HepG2 (cell line): Measurements from ENCODE around the gene INO80B. TPM values are rescaled to one million over a fixed set of nuclear protein-coding genes. Genes with fewer than 3 reads are reported as not detected.

ENCODE experiments used
- ATF7-NPFF ChIP-seq: sonication (generic); formaldehyde crosslinking; IDR thresholded peaks from 2 replicates; pipeline ENCODE4 v1.8.1; 2023; ENCODE audit warnings: mild to moderate bottlenecking, low read depth, missing genetic modification reagents, moderate library complexity
- GABPA ChIP-seq, 2 experiments: IDR thresholded peaks; 2 replicates each; pipeline ENCODE4 v1.6.1; 2011 to 2016; ENCODE audit warnings: low read depth in 2 of 2, low read length in 1 of 2, missing biosample characterization in 1 of 2, missing genetic modification characterization in 1 of 2
- PHF21A ChIP-seq: sonication (generic); formaldehyde crosslinking; IDR thresholded peaks from 2 replicates; pipeline ENCODE4 v1.5.0; 2020; ENCODE audit warnings: mild to moderate bottlenecking, missing genetic modification reagents
- TARDBP ChIP-seq: sonication (generic); formaldehyde crosslinking; IDR thresholded peaks from 2 replicates; pipeline ENCODE4 v1.8.0; 2022; ENCODE audit warnings: mild to moderate bottlenecking, missing genetic modification reagents
- ZBTB3 ChIP-seq: sonication (generic); formaldehyde crosslinking; IDR thresholded peaks from 2 replicates; pipeline ENCODE4 v1.4.0; 2020; ENCODE audit warnings: low read depth, mild to moderate bottlenecking, moderate library complexity, missing genetic modification reagents, borderline replicate concordance
- ZNF292 ChIP-seq: sonication (generic); formaldehyde crosslinking; IDR thresholded peaks from 2 replicates; pipeline ENCODE4 v1.8.1; 2022; ENCODE audit warnings: mild to moderate bottlenecking, low read depth, missing genetic modification reagents, borderline replicate concordance
- ZNF34 ChIP-seq: sonication (generic); formaldehyde crosslinking; IDR thresholded peaks from 2 replicates; pipeline ENCODE4 v1.4.0; 2020; ENCODE audit warnings: mild to moderate bottlenecking, missing genetic modification reagents, borderline replicate concordance
- ZNF383 ChIP-seq: sonication (generic); formaldehyde crosslinking; IDR thresholded peaks from 2 replicates; pipeline ENCODE4 v1.4.0; 2020; ENCODE audit warnings: missing genetic modification reagents, mild to moderate bottlenecking, borderline replicate concordance
- ZNF549 ChIP-seq: sonication (generic); formaldehyde crosslinking; IDR thresholded peaks from 2 replicates; pipeline ENCODE4 v1.5.0; 2020; ENCODE audit warnings: missing genetic modification reagents
- ZNF550 ChIP-seq: sonication (generic); formaldehyde crosslinking; IDR thresholded peaks from 2 replicates; pipeline ENCODE4 v1.4.0; 2020; ENCODE audit warnings: mild to moderate bottlenecking, missing genetic modification reagents, borderline replicate concordance
- polyA plus RNA-seq, 8 experiments: library from polyadenylated mRNA; depleted of rRNA in 3 of 8; stranded (reverse) in 7 of 8; unstranded in 1 of 8; fragments of >200 nt; fragmentation: Illumina TruSeq in 4 of 8; extraction: Trizol in 4 of 8; gene quantifications; 2 replicates each; pipeline versions ENCODE4 v1.2.1 to v1.2.3, GENCODE V29; 2011 to 2016; ENCODE audit warnings: low read depth in 4 of 8, missing spikeins in 1 of 8, mixed read lengths in 1 of 8; ENCODE audit not compliant: insufficient read depth in 1 of 8
- total RNA-seq, 5 experiments: library from RNA; depleted of rRNA; stranded (reverse); fragments of >200 nt; fragmentation: Illumina TruSeq; extraction: Trizol; gene quantifications; 2 replicates each; pipeline ENCODE4 v1.2.3, GENCODE V29; 2016; ENCODE audit warnings: low read depth in 1 of 5
- TF ChIP-seq, protein P1 (sequence below): sonication (generic); formaldehyde crosslinking; IDR thresholded peaks from 2 replicates; pipeline ENCODE4 v1.5.0; 2020; ENCODE audit warnings: missing genetic modification reagents, mild to moderate bottlenecking, borderline replicate concordance
- TF ChIP-seq, protein P2 (sequence below): sonication (generic); formaldehyde crosslinking; IDR thresholded peaks from 2 replicates; pipeline ENCODE4 v1.5.1; 2020; ENCODE audit warnings: mild to moderate bottlenecking, missing genetic modification reagents, moderate library complexity
- TF ChIP-seq, protein P3 (sequence below): sonication (generic); formaldehyde crosslinking; IDR thresholded peaks from 2 replicates; pipeline ENCODE4 v1.5.0; 2020; ENCODE audit warnings: mild to moderate bottlenecking, low read depth, missing genetic modification reagents, borderline replicate concordance
- TF ChIP-seq, protein P4 (sequence below): sonication (generic); formaldehyde crosslinking; conservative IDR thresholded peaks from 2 replicates; pipeline ENCODE4 v1.5.0; 2020; ENCODE audit warnings: missing genetic modification reagents
- TF ChIP-seq, protein P5 (sequence below): fragments of 450-650 bp; IDR thresholded peaks from 2 replicates; pipeline ENCODE4 v1.6.1; 2017

INO80B gene
- total and polyA plus RNA-seq, 2 of the 13 experiments (the other 11 are each of a cell fraction or from before 2014, with no cell fraction given) = 6.2 to 14.5 TPM

DNA sequence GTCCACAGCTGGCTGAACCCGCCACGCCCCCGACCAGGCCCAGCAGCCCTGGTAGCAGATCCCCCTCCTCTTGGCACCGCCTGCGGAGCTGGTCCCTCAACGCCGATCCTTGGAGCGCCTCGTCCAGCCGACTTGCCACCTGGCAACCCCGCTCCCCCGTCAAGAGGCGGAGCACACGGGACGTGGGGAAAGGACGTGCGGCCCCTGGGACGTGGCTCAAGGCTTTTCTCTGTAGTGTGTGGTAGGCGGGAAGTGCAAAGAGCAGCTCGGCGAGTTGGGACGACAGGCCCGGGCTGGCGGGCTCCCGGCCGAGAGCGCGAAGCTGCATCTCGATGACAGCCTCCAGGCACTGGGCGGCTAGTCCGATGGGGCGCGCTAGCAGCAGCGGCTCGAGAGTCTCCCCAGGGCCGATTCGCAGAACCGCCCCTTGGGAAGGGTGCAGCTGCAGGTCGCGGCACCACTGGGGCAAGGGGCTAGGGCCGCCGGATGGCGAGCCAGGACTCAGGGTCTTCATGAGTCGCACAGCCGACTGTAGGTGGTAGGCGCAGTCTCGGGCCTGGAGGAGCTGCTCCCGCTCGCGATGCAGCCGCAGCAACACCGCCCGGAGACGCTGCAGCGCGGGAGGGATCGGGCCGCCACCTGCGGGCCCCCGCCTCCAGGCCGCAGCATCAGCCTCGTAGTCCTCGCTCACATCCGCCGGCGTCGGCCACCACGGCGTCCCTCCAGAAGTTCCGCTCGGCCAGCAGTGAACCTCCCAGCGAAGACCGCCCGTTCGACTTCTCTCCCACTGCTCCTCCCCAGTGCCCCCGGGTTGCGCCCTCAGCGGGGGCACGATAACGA lies 27.3 kb downstream of the INO80B start (continued):
- TF ChIP-seq, protein P1, sequence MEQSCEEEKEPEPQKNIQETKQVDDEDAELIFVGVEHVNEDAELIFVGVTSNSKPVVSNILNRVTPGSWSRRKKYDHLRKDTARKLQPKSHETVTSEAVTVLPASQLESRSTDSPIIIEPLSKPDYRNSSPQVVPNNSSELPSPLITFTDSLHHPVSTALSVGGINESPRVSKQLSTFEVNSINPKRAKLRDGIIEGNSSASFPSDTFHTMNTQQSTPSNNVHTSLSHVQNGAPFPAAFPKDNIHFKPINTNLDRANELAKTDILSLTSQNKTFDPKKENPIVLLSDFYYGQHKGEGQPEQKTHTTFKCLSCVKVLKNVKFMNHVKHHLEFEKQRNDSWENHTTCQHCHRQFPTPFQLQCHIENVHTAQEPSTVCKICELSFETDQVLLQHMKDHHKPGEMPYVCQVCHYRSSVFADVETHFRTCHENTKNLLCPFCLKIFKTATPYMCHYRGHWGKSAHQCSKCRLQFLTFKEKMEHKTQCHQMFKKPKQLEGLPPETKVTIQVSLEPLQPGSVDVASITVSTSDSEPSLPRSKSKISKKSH = no peak
- TF ChIP-seq ZNF34 = 0 out of 2 replicates have a peak, but pooled peaks have one; percentile 18
- 0 out of 2 replicates have a peak, but pooled peaks have one; percentile 59 for TF ChIP-seq ZBTB3
- TF ChIP-seq ZNF549 = no peak
- peak; percentile 67; the same call in 1 of the 2 replicates for TF ChIP-seq ZNF383
- TF ChIP-seq, protein P2, sequence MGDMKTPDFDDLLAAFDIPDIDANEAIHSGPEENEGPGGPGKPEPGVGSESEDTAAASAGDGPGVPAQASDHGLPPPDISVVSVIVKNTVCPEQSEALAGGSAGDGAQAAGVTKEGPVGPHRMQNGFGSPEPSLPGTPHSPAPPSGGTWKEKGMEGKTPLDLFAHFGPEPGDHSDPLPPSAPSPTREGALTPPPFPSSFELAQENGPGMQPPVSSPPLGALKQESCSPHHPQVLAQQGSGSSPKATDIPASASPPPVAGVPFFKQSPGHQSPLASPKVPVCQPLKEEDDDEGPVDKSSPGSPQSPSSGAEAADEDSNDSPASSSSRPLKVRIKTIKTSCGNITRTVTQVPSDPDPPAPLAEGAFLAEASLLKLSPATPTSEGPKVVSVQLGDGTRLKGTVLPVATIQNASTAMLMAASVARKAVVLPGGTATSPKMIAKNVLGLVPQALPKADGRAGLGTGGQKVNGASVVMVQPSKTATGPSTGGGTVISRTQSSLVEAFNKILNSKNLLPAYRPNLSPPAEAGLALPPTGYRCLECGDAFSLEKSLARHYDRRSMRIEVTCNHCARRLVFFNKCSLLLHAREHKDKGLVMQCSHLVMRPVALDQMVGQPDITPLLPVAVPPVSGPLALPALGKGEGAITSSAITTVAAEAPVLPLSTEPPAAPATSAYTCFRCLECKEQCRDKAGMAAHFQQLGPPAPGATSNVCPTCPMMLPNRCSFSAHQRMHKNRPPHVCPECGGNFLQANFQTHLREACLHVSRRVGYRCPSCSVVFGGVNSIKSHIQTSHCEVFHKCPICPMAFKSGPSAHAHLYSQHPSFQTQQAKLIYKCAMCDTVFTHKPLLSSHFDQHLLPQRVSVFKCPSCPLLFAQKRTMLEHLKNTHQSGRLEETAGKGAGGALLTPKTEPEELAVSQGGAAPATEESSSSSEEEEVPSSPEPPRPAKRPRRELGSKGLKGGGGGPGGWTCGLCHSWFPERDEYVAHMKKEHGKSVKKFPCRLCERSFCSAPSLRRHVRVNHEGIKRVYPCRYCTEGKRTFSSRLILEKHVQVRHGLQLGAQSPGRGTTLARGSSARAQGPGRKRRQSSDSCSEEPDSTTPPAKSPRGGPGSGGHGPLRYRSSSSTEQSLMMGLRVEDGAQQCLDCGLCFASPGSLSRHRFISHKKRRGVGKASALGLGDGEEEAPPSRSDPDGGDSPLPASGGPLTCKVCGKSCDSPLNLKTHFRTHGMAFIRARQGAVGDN (CRISPR knock-in tag) = peak; percentile 82
- TF ChIP-seq TARDBP (CRISPR knock-in tag) = 0 out of 2 replicates have a peak, but pooled peaks have one; percentile 14
- TF ChIP-seq, protein P3, sequence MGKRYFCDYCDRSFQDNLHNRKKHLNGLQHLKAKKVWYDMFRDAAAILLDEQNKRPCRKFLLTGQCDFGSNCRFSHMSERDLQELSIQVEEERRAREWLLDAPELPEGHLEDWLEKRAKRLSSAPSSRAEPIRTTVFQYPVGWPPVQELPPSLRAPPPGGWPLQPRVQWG (CRISPR knock-in tag) = no peak
- TF ChIP-seq, protein P4, sequence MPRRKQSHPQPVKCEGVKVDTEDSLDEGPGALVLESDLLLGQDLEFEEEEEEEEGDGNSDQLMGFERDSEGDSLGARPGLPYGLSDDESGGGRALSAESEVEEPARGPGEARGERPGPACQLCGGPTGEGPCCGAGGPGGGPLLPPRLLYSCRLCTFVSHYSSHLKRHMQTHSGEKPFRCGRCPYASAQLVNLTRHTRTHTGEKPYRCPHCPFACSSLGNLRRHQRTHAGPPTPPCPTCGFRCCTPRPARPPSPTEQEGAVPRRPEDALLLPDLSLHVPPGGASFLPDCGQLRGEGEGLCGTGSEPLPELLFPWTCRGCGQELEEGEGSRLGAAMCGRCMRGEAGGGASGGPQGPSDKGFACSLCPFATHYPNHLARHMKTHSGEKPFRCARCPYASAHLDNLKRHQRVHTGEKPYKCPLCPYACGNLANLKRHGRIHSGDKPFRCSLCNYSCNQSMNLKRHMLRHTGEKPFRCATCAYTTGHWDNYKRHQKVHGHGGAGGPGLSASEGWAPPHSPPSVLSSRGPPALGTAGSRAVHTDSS (CRISPR knock-in tag) = no peak
- TF ChIP-seq GABPA (IDR thresholded peaks at IDR 0.05; ENCODE audit: low read depth, low read length) = no peak
- 0 out of 2 replicates have a peak, but pooled peaks have one; percentile 34 for TF ChIP-seq GABPA (CRISPR knock-in tag; IDR thresholded peaks at IDR 0.05; ENCODE audit: low read depth)
- peak; percentile 85 for TF ChIP-seq ZNF292 (CRISPR knock-in tag)
- TF ChIP-seq ZNF550 (CRISPR knock-in tag) = no peak; the same call in 1 of the 2 replicates
- TF ChIP-seq, protein P5, sequence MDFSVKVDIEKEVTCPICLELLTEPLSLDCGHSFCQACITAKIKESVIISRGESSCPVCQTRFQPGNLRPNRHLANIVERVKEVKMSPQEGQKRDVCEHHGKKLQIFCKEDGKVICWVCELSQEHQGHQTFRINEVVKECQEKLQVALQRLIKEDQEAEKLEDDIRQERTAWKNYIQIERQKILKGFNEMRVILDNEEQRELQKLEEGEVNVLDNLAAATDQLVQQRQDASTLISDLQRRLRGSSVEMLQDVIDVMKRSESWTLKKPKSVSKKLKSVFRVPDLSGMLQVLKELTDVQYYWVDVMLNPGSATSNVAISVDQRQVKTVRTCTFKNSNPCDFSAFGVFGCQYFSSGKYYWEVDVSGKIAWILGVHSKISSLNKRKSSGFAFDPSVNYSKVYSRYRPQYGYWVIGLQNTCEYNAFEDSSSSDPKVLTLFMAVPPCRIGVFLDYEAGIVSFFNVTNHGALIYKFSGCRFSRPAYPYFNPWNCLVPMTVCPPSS = no peak
- peak; percentile 75; the same call in 1 of the 2 replicates for TF ChIP-seq ATF7-NPFF (CRISPR knock-in tag)
- no peak for TF ChIP-seq PHF21A (CRISPR knock-in tag)
